ENCODE results near the gene KANSL3.
A peak's percentile ranks its signal among the peaks of the same experiment; 100 is the strongest.

The KANSL3 gene

GRCh38 chr2:96553176-96553956 is 84.7 kb downstream of the KANSL3 start:
- DNase-seq, result no peak
- no peak for TF ChIP-seq GATA1 (IDR thresholded peaks at IDR 0.05; ENCODE audit: low read depth, low read length)
- no peak for TF ChIP-seq POLR2A (IDR thresholded peaks at IDR 0.05; ENCODE audit: low read length)

- DNase-seq, result no peak
- TF ChIP-seq GATA1 (IDR thresholded peaks at IDR 0.05; ENCODE audit: low read depth, low read length) (no peak), POLR2A (IDR thresholded peaks at IDR 0.05; ENCODE audit: low read length) (no peak)
These were observed 85.6 kb downstream of the KANSL3 start for GRCh38 chr2:96552315-96553175.

- no peak for DNase-seq
- TF ChIP-seq POLR2A (IDR thresholded peaks at IDR 0.05; ENCODE audit: low read length) (no peak), GATA1 (IDR thresholded peaks at IDR 0.05; ENCODE audit: low read depth, low read length) (no peak)
These were observed 86.4 kb downstream of the KANSL3 start for GRCh38 chr2:96551605-96552314.

GRCh38 chr2:96550787-96551604 is 87.1 kb downstream of the KANSL3 start:
- no peak for DNase-seq
- TF ChIP-seq GATA1 (IDR thresholded peaks at IDR 0.05; ENCODE audit: low read depth, low read length), result no peak

- TF ChIP-seq GATA1 (IDR thresholded peaks at IDR 0.05; ENCODE audit: low read depth, low read length), result no peak
- no peak for TF ChIP-seq POLR2A (IDR thresholded peaks at IDR 0.05; ENCODE audit: low read length)
- peak; percentile 24 to 52 for DNase-seq
These were observed 87.9 kb downstream of the KANSL3 start for GRCh38 chr2:96549967-96550786.

GRCh38 chr2:96549466-96549785 is 88.7 kb downstream of the KANSL3 start:
- no peak for DNase-seq
- TF ChIP-seq GATA1 (IDR thresholded peaks at IDR 0.05; ENCODE audit: low read depth, low read length) (no peak), POLR2A (IDR thresholded peaks at IDR 0.05; ENCODE audit: low read length) (no peak)

- DNase-seq, result no peak
- TF ChIP-seq POLR2A (IDR thresholded peaks at IDR 0.05; ENCODE audit: low read length) (no peak), GATA1 (IDR thresholded peaks at IDR 0.05; ENCODE audit: low read depth, low read length) (no peak)
These were observed 89.3 kb downstream of the KANSL3 start for GRCh38 chr2:96548558-96549465.

- TF ChIP-seq GATA1 (IDR thresholded peaks at IDR 0.05; ENCODE audit: low read depth, low read length) (no peak), POLR2A (IDR thresholded peaks at IDR 0.05; ENCODE audit: low read length) (no peak)
- DNase-seq, result no peak
These were observed 90.4 kb downstream of the KANSL3 start for GRCh38 chr2:96547731-96548171.

GRCh38 chr2:96547203-96547641 is 90.9 kb downstream of the KANSL3 start:
- DNase-seq, result no peak
- TF ChIP-seq GATA1 (IDR thresholded peaks at IDR 0.05; ENCODE audit: low read depth, low read length) (no peak), POLR2A (IDR thresholded peaks at IDR 0.05; ENCODE audit: low read length) (no peak)

GRCh38 chr2:96546797-96547196 is 91.3 kb downstream of the KANSL3 start:
- DNase-seq, result no peak
- TF ChIP-seq GATA1 (IDR thresholded peaks at IDR 0.05; ENCODE audit: low read depth, low read length) (no peak), POLR2A (IDR thresholded peaks at IDR 0.05; ENCODE audit: low read length) (no peak)

GRCh38 chr2:96546321-96546720 is 91.8 kb downstream of the KANSL3 start:
- DNase-seq, result no peak

More at GRCh38 chr2:96546321-96546720, 91.8 kb downstream of the KANSL3 start:
- no peak for TF ChIP-seq POLR2A (IDR thresholded peaks at IDR 0.05; ENCODE audit: low read length)

Measured in erythroblast (primary cell).